ENCODE data around the gene PYGM.

The PYGM gene

DNA sequence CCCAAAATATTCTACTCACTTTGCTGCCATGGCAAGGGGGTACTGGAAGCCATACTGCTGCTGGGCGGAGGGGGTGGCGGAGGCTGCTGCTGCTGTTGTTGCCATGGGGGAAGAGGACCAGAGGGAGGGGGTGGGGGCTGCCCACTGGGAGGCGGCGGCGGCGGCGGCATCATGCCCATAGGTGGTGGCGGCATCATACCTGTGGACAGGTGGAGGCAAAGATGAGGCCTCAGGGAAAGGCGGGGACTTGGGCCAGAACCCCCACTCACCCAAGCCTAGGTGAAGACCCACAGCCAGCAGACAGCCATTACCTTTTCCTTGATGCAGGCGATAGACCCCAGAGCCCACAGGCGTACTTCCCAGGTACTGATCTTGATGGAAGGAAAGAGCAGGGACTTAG is 7.1 kb upstream of the PYGM start:
- Histone ChIP-seq H3K4me1 (ENCODE audit: insufficient read depth, low read length) (peaks cover 34% of the 10 kb centered on the region), H3K9me3 (ENCODE audit: control insufficient read depth, insufficient read depth, low read length) (no peaks in the 10 kb centered on the region), H3K36me3 (ENCODE audit: insufficient read depth, low read length) (peaks cover 55% of the 10 kb centered on the region), H3K9ac (ENCODE audit: low read depth, low read length) (no peak overlapping the region)

DNA sequence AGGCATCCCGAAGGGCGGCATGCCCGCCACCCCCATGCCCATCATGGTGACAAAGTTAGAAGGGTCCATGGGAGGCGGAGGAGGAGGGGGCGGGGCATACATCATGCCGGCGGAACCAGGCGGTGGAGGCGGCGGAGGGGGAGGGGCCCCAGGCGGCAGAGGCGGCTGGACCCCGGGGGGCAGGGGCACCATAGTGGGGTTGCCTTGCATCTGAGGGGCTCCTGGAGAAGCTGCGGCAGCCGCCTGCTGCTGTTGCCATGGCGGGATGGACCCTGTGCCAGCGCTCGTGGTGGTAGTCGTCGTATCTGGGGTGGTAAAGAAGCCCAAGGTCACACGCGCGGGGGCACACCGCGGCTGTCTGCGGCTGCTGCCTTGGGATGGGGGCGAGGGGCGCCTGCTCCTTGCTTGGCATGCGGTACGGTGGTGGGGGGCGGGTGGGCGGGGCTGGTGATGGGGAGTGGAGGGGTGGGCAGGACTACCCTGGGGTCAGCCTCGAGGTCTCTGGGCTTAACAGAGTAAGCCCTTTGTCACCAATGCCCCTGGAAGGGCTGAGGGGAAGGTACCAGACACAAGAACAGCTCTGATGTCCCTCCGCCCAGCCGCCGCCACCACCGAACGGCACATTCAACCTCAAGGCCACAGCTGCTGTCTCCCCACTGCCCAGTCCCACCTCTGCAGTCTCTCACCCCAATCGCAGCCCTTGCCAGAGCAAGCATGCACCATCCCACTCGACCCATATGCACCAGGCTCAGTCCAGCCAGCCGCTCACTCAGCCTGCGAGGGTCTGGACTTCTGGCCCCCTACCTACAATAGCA is 6.3 kb upstream of the PYGM start:
- Histone ChIP-seq H3K9me3 (ENCODE audit: control insufficient read depth, insufficient read depth, low read length) (no peaks in the 10 kb centered on the region), H3K4me1 (ENCODE audit: insufficient read depth, low read length) (peaks cover 38% of the 10 kb centered on the region), H3K9ac (ENCODE audit: low read depth, low read length) (no peak overlapping the region), H3K36me3 (ENCODE audit: insufficient read depth, low read length) (peaks cover 48% of the 10 kb centered on the region)

GRCh38 chr11:64765291-64765850 is 5.6 kb upstream of the PYGM start:
- no peak overlapping the region for H3K9ac ChIP-seq (ENCODE audit: low read depth, low read length)
- peaks cover 42% of the 10 kb centered on the region for H3K36me3 ChIP-seq (ENCODE audit: insufficient read depth, low read length)
- H3K9me3 ChIP-seq (ENCODE audit: control insufficient read depth, insufficient read depth, low read length), result no peaks in the 10 kb centered on the region
- peaks cover 45% of the 10 kb centered on the region for H3K4me1 ChIP-seq (ENCODE audit: insufficient read depth, low read length)

DNA sequence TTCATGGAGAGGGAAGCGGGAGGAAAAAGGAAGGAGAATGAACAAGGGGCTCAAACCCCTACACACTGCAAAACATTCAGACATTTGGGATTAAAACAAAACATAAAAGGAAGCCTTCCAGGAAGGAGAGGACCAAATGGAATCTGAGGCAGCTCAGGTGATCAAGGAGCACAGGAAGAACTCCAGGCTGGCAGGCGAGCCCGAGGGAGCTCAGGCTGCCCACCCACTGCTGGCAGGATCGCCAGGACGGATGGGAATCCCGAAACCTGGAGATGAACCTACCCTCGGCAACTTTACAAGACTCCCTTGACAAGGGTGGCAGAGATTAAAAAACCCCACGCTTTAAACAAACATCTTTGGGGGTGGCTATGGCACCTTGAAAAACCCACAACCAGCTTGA is 5.0 kb upstream of the PYGM start:
- Histone ChIP-seq H3K36me3 (ENCODE audit: insufficient read depth, low read length) (peaks cover 36% of the 10 kb centered on the region), H3K9me3 (ENCODE audit: control insufficient read depth, insufficient read depth, low read length) (no peaks in the 10 kb centered on the region), H3K9ac (ENCODE audit: low read depth, low read length) (no peak overlapping the region), H3K4me1 (ENCODE audit: insufficient read depth, low read length) (peaks cover 50% of the 10 kb centered on the region)

GRCh38 chr11:64764040-64764611 is 4.4 kb upstream of the PYGM start:
- no peaks in the 10 kb centered on the region for H3K9me3 ChIP-seq (ENCODE audit: control insufficient read depth, insufficient read depth, low read length)
- peaks cover 56% of the 10 kb centered on the region for H3K4me1 ChIP-seq (ENCODE audit: insufficient read depth, low read length)
- H3K36me3 ChIP-seq (ENCODE audit: insufficient read depth, low read length), result peaks cover 30% of the 10 kb centered on the region
- H3K9ac ChIP-seq (ENCODE audit: low read depth, low read length), result no peak overlapping the region

- H3K36me3 ChIP-seq (ENCODE audit: insufficient read depth, low read length), result peaks cover 25% of the 10 kb centered on the region
- H3K9me3 ChIP-seq (ENCODE audit: control insufficient read depth, insufficient read depth, low read length), result no peaks in the 10 kb centered on the region
- peaks cover 56% of the 10 kb centered on the region for H3K4me1 ChIP-seq (ENCODE audit: insufficient read depth, low read length)
- H3K9ac ChIP-seq (ENCODE audit: low read depth, low read length), result no peak overlapping the region
Measured at GRCh38 chr11:64763526-64764039, 3.8 kb upstream of the PYGM start.

DNA sequence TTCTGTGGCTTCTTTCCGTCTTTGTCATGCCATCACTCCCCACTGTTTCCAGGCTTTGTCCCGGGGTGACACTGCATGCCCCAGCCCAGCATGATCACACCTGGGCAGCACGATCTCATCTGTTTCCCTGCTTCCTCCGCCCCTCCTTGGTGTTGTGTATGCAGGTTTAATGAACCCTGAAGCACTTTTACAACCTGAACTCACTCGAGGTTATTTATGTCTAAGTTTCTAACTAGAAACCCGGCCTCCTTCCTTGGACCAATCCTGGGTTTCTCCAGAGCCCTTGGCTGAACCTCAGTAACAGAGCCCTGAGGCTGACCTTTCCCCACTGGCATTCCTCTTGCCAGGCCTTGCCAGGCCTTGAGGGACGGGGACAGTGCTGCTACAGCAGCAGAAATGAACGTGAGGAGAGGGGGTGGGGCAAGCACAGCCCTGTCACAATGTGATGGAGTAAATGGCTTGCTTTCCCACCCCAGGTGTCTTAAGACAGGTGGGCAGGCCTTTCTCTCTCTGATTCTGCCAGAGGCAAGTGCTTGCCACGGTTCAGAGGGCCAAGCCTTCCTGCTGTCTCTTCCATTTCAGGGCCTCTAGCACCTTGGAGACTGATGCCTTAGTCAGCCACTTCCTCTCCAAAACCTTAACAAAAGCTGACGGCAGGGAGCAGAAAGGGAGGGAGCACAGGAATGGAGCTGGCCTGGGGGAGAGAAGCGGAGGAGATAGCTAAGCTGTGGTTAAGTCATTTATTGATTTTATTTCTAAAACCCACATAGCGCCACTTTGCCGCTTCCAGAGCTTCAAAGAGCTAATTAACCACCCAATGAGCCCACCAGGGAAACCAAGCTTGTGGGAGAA is 3.1 kb upstream of the PYGM start:
- Histone ChIP-seq H3K9ac (ENCODE audit: low read depth, low read length) (peak overlapping the region; percentile 18; the same call in 1 of the 2 replicates), H3K4me1 (ENCODE audit: insufficient read depth, low read length) (peaks cover 56% of the 10 kb centered on the region), H3K36me3 (ENCODE audit: insufficient read depth, low read length) (peaks cover 18% of the 10 kb centered on the region), H3K9me3 (ENCODE audit: control insufficient read depth, insufficient read depth, low read length) (no peaks in the 10 kb centered on the region)

GRCh38 chr11:64762277-64762673 is 2.5 kb upstream of the PYGM start:
- Histone ChIP-seq H3K36me3 (ENCODE audit: insufficient read depth, low read length) (peaks cover 14% of the 10 kb centered on the region), H3K9ac (ENCODE audit: low read depth, low read length) (no peak overlapping the region), H3K9me3 (ENCODE audit: control insufficient read depth, insufficient read depth, low read length) (no peaks in the 10 kb centered on the region), H3K4me1 (ENCODE audit: insufficient read depth, low read length) (peaks cover 56% of the 10 kb centered on the region)

DNA sequence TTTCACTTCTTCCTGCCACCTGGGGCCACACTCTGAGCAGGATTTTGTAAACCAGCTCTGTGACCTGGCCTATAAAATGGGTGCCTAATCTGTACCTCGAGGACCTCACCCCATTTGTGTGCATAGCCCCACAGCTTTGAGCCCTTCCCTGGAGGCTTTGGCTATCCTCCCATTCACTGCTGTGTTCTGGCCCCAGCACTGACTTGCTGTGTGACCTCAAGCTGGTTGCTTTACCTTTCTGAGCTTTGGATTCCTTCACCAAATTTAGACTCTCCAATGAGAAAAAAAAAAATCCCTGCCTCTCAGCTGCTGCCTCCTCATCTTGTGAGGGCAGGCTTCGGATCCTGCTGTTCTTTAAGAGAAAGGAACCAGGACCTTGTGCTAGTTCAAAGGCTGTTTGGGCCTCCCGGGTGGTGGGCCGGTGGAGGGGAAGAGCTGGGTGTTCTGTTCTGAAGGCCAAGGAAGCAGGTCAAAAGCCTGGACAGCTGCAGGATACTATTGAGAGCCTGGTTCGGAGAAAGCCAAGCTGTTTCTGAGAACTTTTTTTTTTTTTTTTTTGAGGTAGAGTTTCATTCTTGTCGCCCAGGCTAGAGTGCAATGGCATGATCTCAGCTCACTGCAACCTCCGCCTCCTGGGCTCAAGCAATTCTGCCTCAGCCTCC is 1.1 kb upstream of the PYGM start:
- H3K36me3 ChIP-seq (ENCODE audit: insufficient read depth, low read length), result peaks cover 11% of the 10 kb centered on the region
- no peak overlapping the region for H3K9ac ChIP-seq (ENCODE audit: low read depth, low read length)
- H3K9me3 ChIP-seq (ENCODE audit: control insufficient read depth, insufficient read depth, low read length), result no peaks in the 10 kb centered on the region
- peaks cover 56% of the 10 kb centered on the region for H3K4me1 ChIP-seq (ENCODE audit: insufficient read depth, low read length)

GRCh38 chr11:64759131-64759721 is 548 bp downstream of the PYGM start:
- no peaks in the 10 kb centered on the region for H3K9me3 ChIP-seq (ENCODE audit: control insufficient read depth, insufficient read depth, low read length)
- peak overlapping the region; percentile 13; the same call in 1 of the 2 replicates for H3K9ac ChIP-seq (ENCODE audit: low read depth, low read length)
- H3K4me1 ChIP-seq (ENCODE audit: insufficient read depth, low read length), result peaks cover 48% of the 10 kb centered on the region
- H3K36me3 ChIP-seq (ENCODE audit: insufficient read depth, low read length), result peaks cover 2% of the 10 kb centered on the region

- Histone ChIP-seq H3K9ac (ENCODE audit: low read depth, low read length) (no peak overlapping the region), H3K4me1 (ENCODE audit: insufficient read depth, low read length) (peaks cover 40% of the 10 kb centered on the region)
Measured at GRCh38 chr11:64758330-64759079, 1.3 kb downstream of the PYGM start.

DNA sequence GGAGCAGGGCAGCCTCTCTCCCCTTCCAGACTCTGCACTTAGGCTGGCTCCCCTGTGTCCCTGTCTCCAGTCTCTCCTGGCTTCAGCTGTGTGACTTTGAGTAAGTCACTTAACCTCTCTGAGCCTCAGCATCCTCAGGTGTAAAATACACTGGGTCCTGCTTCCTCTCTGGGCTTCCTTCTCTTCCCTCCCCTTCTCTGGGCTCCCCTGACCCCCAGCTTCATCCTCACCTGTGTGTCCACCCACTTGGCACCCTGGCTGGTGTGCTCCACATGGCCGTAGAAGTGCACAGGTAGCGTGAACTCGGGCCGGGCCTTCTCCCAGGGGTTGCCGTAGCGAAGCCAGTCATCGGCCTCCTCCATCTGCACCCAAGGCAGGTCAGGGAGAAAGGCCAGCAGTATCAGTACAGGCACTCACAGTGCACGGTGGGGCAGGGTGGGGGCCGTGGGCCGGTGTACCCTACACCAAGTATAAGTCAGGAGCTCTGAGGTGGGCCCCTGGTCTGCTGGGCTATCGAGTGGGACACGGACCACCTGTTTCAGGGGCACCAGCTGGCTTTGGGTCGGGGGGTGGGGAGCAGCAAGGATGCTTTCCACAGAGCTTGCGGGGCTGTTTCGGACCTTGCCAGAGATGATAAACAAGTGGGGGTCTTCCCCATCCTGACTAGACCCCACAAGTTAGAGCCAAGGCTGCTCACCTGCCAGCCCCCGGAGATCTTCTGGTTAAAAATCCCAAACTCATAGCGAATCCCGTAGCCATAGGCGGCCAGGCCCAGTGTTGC is 2.0 kb downstream of the PYGM start:
- Histone ChIP-seq H3K9me3 (ENCODE audit: control insufficient read depth, insufficient read depth, low read length) (no peaks in the 10 kb centered on the region), H3K4me1 (ENCODE audit: insufficient read depth, low read length) (peaks cover 33% of the 10 kb centered on the region), H3K36me3 (ENCODE audit: insufficient read depth, low read length) (no peaks in the 10 kb centered on the region), H3K9ac (ENCODE audit: low read depth, low read length) (no peak overlapping the region)

More at GRCh38 chr11:64758330-64759079, 1.3 kb downstream of the PYGM start:
- H3K9me3 ChIP-seq (ENCODE audit: control insufficient read depth, insufficient read depth, low read length), result no peaks in the 10 kb centered on the region
- no peaks in the 10 kb centered on the region for H3K36me3 ChIP-seq (ENCODE audit: insufficient read depth, low read length)

Measured in ES-I3 (cell line).